ENCODE data around the gene EYA2.

DNA sequence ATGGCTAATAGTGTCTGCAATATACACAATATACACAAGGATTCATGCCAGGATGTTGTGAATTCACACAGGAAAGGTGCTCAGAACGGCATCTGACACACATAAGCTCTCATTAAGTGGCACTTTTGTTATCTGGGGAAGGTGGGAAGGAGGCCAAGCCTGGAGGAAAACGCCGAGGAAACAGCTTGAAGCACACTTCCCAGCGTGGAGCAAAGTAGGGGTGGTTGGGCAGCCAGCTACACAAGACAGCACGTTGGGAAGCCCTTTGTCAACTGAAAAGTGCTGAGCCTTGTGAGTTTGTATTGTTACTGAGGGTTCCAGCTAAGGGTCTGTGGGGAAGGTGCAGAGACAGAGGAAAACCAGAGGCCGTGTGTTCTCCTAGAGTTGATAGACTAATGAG lies 280.9 kb downstream of the EYA2 start:
- TF ChIP-seq, protein P1, sequence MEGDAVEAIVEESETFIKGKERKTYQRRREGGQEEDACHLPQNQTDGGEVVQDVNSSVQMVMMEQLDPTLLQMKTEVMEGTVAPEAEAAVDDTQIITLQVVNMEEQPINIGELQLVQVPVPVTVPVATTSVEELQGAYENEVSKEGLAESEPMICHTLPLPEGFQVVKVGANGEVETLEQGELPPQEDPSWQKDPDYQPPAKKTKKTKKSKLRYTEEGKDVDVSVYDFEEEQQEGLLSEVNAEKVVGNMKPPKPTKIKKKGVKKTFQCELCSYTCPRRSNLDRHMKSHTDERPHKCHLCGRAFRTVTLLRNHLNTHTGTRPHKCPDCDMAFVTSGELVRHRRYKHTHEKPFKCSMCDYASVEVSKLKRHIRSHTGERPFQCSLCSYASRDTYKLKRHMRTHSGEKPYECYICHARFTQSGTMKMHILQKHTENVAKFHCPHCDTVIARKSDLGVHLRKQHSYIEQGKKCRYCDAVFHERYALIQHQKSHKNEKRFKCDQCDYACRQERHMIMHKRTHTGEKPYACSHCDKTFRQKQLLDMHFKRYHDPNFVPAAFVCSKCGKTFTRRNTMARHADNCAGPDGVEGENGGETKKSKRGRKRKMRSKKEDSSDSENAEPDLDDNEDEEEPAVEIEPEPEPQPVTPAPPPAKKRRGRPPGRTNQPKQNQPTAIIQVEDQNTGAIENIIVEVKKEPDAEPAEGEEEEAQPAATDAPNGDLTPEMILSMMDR (conservative IDR thresholded peaks at IDR 0.05; ENCODE audit: low read depth, low read length), result no peak
- TF ChIP-seq EZH2 (IDR thresholded peaks at IDR 0.05; ENCODE audit: low read length, unreplicated experiment) (no peak), EZH2phosphoT487 (IDR thresholded peaks at IDR 0.05; ENCODE audit: borderline replicate concordance, low read length) (no peak)
